Measurements from ENCODE around the gene DISC1.

DNA sequence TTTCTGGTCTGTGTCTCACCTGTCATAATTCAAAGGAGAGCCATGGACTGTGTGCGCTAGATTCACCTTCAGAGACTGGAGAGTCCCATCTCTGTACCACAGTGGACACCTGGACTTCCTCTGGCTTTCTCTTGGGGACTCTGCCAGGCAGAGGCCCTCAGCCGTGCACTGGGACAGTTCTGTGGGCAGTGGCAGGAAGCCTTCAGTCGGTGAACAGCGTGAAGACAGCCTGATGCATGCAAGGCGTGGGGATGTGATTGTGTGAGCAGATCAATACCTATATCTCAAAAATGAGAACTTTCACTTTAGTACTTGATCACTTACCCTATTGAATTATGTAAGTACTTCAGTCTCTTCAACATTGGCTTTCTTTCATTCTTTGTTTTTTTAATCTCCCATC lies 245.3 kb downstream of the DISC1 start:
- TF ChIP-seq, protein P1, sequence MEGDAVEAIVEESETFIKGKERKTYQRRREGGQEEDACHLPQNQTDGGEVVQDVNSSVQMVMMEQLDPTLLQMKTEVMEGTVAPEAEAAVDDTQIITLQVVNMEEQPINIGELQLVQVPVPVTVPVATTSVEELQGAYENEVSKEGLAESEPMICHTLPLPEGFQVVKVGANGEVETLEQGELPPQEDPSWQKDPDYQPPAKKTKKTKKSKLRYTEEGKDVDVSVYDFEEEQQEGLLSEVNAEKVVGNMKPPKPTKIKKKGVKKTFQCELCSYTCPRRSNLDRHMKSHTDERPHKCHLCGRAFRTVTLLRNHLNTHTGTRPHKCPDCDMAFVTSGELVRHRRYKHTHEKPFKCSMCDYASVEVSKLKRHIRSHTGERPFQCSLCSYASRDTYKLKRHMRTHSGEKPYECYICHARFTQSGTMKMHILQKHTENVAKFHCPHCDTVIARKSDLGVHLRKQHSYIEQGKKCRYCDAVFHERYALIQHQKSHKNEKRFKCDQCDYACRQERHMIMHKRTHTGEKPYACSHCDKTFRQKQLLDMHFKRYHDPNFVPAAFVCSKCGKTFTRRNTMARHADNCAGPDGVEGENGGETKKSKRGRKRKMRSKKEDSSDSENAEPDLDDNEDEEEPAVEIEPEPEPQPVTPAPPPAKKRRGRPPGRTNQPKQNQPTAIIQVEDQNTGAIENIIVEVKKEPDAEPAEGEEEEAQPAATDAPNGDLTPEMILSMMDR (IDR thresholded peaks at IDR 0.05): no peak
- no peak for TF ChIP-seq POLR2A (IDR thresholded peaks at IDR 0.05)
